HepG2 (cell line): ENCODE results near the gene UNC13D. TPM values are rescaled to one million over a fixed set of nuclear protein-coding genes. Genes with fewer than 3 reads are reported as not detected.

Experiments used
- BCL6 ChIP-seq: IDR thresholded peaks from 2 replicates; pipeline ENCODE4 v1.6.1; 2016; ENCODE audit warnings: missing genetic modification reagents, missing compliant biosample characterization
- BHLHE40 ChIP-seq: IDR thresholded peaks from 2 replicates; pipeline ENCODE4 v1.6.1; 2011; ENCODE audit warnings: low read length, improper control_type of control experiment
- CEBPB ChIP-seq: IDR thresholded peaks from 2 replicates; pipeline ENCODE4 v1.6.1; 2011; ENCODE audit warnings: low read depth, low read length, improper control_type of control experiment, borderline replicate concordance
- DNMT1 ChIP-seq: sonication (generic); formaldehyde crosslinking; IDR thresholded peaks from 2 replicates; pipeline ENCODE4 v1.5.1; 2020; ENCODE audit warnings: mild to moderate bottlenecking, missing genetic modification reagents
- FOXK1 ChIP-seq: sonication (generic); formaldehyde crosslinking; IDR thresholded peaks from 2 replicates; pipeline ENCODE4 v1.4.0; 2020; ENCODE audit warnings: low read depth, missing genetic modification reagents, borderline replicate concordance
- HNRNPH1 ChIP-seq: fragments of 200-400 bp; formaldehyde crosslinking; optimal IDR thresholded peaks from 2 replicates; pipeline ENCODE3; 2017; ENCODE audit warnings: mild to moderate bottlenecking, low read depth, low read length
- HNRNPLL ChIP-seq: fragments of 200-400 bp; formaldehyde crosslinking; IDR thresholded peaks from 2 replicates; pipeline ENCODE4 v1.6.1; 2017; ENCODE audit warnings: mild to moderate bottlenecking, low read depth, low read length; ENCODE audit not compliant: poor library complexity, severe bottlenecking
- MBD4 ChIP-seq: IDR thresholded peaks from 2 replicates; pipeline ENCODE4 v1.6.1; 2012; ENCODE audit warnings: low read length, inconsistent platforms, borderline replicate concordance
- MXD4 ChIP-seq: IDR thresholded peaks from 2 replicates; pipeline ENCODE4 v1.6.1; 2016; ENCODE audit warnings: mild to moderate bottlenecking, missing biosample characterization, missing genetic modification reagents
- PHF21A ChIP-seq: sonication (generic); formaldehyde crosslinking; IDR thresholded peaks from 2 replicates; pipeline ENCODE4 v1.5.0; 2020; ENCODE audit warnings: mild to moderate bottlenecking, missing genetic modification reagents
- SATB2 ChIP-seq: sonication (generic); formaldehyde crosslinking; IDR thresholded peaks from 2 replicates; pipeline ENCODE4 v1.5.0; 2020; ENCODE audit warnings: missing genetic modification reagents
- ZNF879 ChIP-seq: sonication (generic); formaldehyde crosslinking; IDR thresholded peaks from 2 replicates; pipeline ENCODE4 v1.8.1; 2023; ENCODE audit warnings: missing genetic modification reagents
- polyA plus RNA-seq, 8 experiments: library from polyadenylated mRNA; depleted of rRNA in 3 of 8; stranded (reverse) in 7 of 8; unstranded in 1 of 8; fragments of >200 nt; fragmentation: Illumina TruSeq in 4 of 8; extraction: Trizol in 4 of 8; gene quantifications; 2 replicates each; pipeline versions ENCODE4 v1.2.1 to v1.2.3, GENCODE V29; 2011 to 2016; ENCODE audit warnings: low read depth in 4 of 8, missing spikeins in 1 of 8, mixed read lengths in 1 of 8; ENCODE audit not compliant: insufficient read depth in 1 of 8
- total RNA-seq, 5 experiments: library from RNA; depleted of rRNA; stranded (reverse); fragments of >200 nt; fragmentation: Illumina TruSeq; extraction: Trizol; gene quantifications; 2 replicates each; pipeline ENCODE4 v1.2.3, GENCODE V29; 2016; ENCODE audit warnings: low read depth in 1 of 5
- TF ChIP-seq, protein P1 (sequence below): sonication (generic); formaldehyde crosslinking; IDR thresholded peaks from 2 replicates; pipeline ENCODE4 v1.4.0; 2020; ENCODE audit warnings: missing genetic modification reagents
- TF ChIP-seq, protein P2 (sequence below): sonication (generic); formaldehyde crosslinking; IDR thresholded peaks from 2 replicates; pipeline ENCODE4 v1.4.0; 2020; ENCODE audit warnings: mild to moderate bottlenecking, missing genetic modification reagents
- TF ChIP-seq, protein P3 (sequence below): sonication (generic); formaldehyde crosslinking; IDR thresholded peaks from 2 replicates; pipeline ENCODE4 v1.4.0; 2020; ENCODE audit warnings: missing genetic modification reagents, low read depth, mild to moderate bottlenecking, borderline replicate concordance
- TF ChIP-seq, protein P4 (sequence below): sonication (generic); formaldehyde crosslinking; IDR thresholded peaks from 2 replicates; pipeline ENCODE4 v1.9.0; 2021; ENCODE audit warnings: missing genetic modification reagents, borderline replicate concordance
- TF ChIP-seq, protein P5 (sequence below): sonication (generic); formaldehyde crosslinking; IDR thresholded peaks from 2 replicates; pipeline ENCODE4 v1.4.0; 2020; ENCODE audit warnings: low read depth, mild to moderate bottlenecking, missing genetic modification reagents

UNC13D gene
- total and polyA plus RNA-seq, 2 of the 13 experiments (the other 11 are each of a cell fraction or from before 2014, with no cell fraction given): 29.7 to 42.7 TPM

DNA sequence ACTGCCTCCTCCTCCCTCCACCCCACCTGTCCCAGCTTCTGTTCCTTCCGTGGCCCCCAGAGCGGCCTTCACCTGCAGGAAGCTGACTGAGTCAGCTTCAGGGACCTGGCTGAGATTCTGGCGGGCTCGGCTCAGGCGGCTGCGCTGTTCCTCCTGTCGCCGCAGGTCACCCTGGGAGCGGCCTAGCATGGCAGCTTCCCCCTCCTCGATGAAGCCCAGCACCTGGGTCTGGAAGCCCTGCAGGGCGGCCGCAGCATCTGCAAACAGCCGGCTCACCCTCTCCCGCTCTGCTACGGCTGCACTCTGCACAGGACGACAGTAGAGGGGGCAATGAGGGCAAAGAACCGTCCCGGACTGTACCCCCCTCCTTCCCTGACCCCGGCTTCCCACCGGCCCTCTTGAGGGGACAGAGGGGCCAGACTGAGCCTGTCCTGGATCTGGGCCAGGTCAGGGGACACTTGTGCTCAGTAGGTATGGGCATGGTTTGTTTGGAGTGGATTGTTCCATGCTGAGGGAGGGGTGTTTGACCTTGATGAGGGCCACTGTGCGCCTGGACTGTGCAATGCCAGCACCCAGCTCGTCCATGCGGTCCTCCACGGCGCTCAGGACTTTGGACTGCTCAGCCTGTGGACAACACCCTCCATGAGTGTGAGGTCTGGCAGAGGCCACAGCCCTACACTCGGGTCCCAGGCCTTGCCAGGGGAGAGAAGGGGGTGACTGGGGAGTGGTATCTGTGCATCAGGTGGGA, 32.2 kb upstream of the UNC13D start (continued):
- TF ChIP-seq, protein P1, sequence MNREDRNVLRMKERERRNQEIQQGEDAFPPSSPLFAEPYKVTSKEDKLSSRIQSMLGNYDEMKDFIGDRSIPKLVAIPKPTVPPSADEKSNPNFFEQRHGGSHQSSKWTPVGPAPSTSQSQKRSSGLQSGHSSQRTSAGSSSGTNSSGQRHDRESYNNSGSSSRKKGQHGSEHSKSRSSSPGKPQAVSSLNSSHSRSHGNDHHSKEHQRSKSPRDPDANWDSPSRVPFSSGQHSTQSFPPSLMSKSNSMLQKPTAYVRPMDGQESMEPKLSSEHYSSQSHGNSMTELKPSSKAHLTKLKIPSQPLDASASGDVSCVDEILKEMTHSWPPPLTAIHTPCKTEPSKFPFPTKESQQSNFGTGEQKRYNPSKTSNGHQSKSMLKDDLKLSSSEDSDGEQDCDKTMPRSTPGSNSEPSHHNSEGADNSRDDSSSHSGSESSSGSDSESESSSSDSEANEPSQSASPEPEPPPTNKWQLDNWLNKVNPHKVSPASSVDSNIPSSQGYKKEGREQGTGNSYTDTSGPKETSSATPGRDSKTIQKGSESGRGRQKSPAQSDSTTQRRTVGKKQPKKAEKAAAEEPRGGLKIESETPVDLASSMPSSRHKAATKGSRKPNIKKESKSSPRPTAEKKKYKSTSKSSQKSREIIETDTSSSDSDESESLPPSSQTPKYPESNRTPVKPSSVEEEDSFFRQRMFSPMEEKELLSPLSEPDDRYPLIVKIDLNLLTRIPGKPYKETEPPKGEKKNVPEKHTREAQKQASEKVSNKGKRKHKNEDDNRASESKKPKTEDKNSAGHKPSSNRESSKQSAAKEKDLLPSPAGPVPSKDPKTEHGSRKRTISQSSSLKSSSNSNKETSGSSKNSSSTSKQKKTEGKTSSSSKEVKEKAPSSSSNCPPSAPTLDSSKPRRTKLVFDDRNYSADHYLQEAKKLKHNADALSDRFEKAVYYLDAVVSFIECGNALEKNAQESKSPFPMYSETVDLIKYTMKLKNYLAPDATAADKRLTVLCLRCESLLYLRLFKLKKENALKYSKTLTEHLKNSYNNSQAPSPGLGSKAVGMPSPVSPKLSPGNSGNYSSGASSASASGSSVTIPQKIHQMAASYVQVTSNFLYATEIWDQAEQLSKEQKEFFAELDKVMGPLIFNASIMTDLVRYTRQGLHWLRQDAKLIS (CRISPR knock-in tag): no peak; the same call in 1 of the 2 replicates
- TF ChIP-seq, protein P2, sequence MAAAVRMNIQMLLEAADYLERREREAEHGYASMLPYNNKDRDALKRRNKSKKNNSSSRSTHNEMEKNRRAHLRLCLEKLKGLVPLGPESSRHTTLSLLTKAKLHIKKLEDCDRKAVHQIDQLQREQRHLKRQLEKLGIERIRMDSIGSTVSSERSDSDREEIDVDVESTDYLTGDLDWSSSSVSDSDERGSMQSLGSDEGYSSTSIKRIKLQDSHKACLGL (CRISPR knock-in tag): peak; percentile 30; the same call in 1 of the 2 replicates
- TF ChIP-seq HNRNPLL (no peak), BHLHE40 (peak; percentile 94), DNMT1 (peak; percentile 99), MBD4 (no peak), HNRNPH1 (no peak), MXD4 (CRISPR knock-in tag) (peak; percentile 34; the same call in 1 of the 2 replicates), CEBPB (peak; percentile 76; the same call in 1 of the 2 replicates), FOXK1 (peak; percentile 92; the same call in 1 of the 2 replicates), BCL6 (CRISPR knock-in tag) (peak; percentile 85), PHF21A (peak; percentile 100), SATB2 (CRISPR knock-in tag) (no peak), ZNF879 (CRISPR knock-in tag) (no peak)
- TF ChIP-seq, protein P3, sequence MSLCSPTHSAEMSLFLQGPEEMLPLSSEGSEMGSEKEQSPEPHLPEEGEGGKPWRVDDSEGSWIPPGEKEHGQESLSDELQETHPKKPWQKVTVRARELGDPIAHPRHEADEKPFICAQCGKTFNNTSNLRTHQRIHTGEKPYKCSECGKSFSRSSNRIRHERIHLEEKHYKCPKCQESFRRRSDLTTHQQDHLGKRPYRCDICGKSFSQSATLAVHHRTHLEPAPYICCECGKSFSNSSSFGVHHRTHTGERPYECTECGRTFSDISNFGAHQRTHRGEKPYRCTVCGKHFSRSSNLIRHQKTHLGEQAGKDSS: peak; percentile 91; the same call in 1 of the 2 replicates
- TF ChIP-seq, protein P4, sequence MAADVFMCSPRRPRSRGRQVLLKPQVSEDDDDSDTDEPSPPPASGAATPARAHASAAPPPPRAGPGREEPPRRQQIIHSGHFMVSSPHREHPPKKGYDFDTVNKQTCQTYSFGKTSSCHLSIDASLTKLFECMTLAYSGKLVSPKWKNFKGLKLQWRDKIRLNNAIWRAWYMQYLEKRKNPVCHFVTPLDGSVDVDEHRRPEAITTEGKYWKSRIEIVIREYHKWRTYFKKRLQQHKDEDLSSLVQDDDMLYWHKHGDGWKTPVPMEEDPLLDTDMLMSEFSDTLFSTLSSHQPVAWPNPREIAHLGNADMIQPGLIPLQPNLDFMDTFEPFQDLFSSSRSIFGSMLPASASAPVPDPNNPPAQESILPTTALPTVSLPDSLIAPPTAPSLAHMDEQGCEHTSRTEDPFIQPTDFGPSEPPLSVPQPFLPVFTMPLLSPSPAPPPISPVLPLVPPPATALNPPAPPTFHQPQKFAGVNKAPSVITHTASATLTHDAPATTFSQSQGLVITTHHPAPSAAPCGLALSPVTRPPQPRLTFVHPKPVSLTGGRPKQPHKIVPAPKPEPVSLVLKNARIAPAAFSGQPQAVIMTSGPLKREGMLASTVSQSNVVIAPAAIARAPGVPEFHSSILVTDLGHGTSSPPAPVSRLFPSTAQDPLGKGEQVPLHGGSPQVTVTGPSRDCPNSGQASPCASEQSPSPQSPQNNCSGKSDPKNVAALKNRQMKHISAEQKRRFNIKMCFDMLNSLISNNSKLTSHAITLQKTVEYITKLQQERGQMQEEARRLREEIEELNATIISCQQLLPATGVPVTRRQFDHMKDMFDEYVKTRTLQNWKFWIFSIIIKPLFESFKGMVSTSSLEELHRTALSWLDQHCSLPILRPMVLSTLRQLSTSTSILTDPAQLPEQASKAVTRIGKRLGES (CRISPR knock-in tag): no peak
- TF ChIP-seq, protein P5, sequence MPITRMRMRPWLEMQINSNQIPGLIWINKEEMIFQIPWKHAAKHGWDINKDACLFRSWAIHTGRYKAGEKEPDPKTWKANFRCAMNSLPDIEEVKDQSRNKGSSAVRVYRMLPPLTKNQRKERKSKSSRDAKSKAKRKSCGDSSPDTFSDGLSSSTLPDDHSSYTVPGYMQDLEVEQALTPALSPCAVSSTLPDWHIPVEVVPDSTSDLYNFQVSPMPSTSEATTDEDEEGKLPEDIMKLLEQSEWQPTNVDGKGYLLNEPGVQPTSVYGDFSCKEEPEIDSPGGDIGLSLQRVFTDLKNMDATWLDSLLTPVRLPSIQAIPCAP (CRISPR knock-in tag): peak; percentile 31
